Measurements from ENCODE around the gene LYSMD3. TPM values are rescaled to one million over a fixed set of nuclear protein-coding genes. Genes with fewer than 3 reads are reported as not detected.

Gene LYSMD3
- total and polyA plus RNA-seq, 9 of the 15 experiments (the other 6 are each of a cell fraction or from before 2014, with no cell fraction given), result 9.5 to 42.3 (median 20.7) TPM

- TF ChIP-seq ZNF407 (IDR thresholded peaks at IDR 0.05; ENCODE audit: low read depth), result no peak
- TF ChIP-seq PHF20 (IDR thresholded peaks at IDR 0.05; ENCODE audit: partially characterized antibody), result no peak
- TF ChIP-seq RBM14 (IDR thresholded peaks at IDR 0.05; ENCODE audit: borderline replicate concordance, insufficient read depth, low read depth, low read length), result 0 out of 2 replicates have a peak, but pooled peaks have one; percentile 32
- TF ChIP-seq ZSCAN32 (CRISPR knock-in tag; IDR thresholded peaks at IDR 0.05), result no peak
- no peak for TF ChIP-seq ZKSCAN3 (CRISPR knock-in tag; IDR thresholded peaks at IDR 0.05)
- no peak for TF ChIP-seq HDGF (IDR thresholded peaks at IDR 0.05)
- peak; percentile 44 for TF ChIP-seq SAP30 (IDR thresholded peaks at IDR 0.05; ENCODE audit: borderline replicate concordance, insufficient read depth, low read depth, low read length, poor library complexity, severe bottlenecking)
- TF ChIP-seq MTF1 (CRISPR knock-in tag; IDR thresholded peaks at IDR 0.05; ENCODE audit: borderline replicate concordance), result no peak
- TF ChIP-seq HDAC8 (tag; IDR thresholded peaks at IDR 0.05), result 0 out of 2 replicates have a peak, but pooled peaks have one; percentile 14
- peak; percentile 42; the same call in 1 of the 2 replicates for TF ChIP-seq ZNF740 (CRISPR knock-in tag; IDR thresholded peaks at IDR 0.05)
- TF ChIP-seq ZNF740 (tag; IDR thresholded peaks at IDR 0.05), result no peak
- TF ChIP-seq KDM1A (IDR thresholded peaks at IDR 0.05), result no peak
- TF ChIP-seq FOXA1 (IDR thresholded peaks at IDR 0.05; ENCODE audit: borderline replicate concordance), result no peak
- TF ChIP-seq ZBTB5 (IDR thresholded peaks at IDR 0.05), result no peak
- TF ChIP-seq STAT5B (CRISPR knock-in tag; IDR thresholded peaks at IDR 0.05), result no peak
Observed at GRCh38 chr5:90473396-90474234, 55.8 kb downstream of the LYSMD3 start (continued).

Data from K562 (cell line).